HG02973 (cell line): ENCODE results near the gene OBSCN.
"Not testable (repeated sequence)": the region's sequence is repeated elsewhere in the genome, so short reads cannot be mapped to it uniquely, and the experiment has no call there.

Experiments used
- ATAC-seq: cut with Tn5 transposase; IDR thresholded peaks from one replicate; pipeline ENCODE4 v1.9.1; 2021; ENCODE audit warnings: moderate library complexity; ENCODE audit not compliant: unreplicated experiment

Gene OBSCN

DNA sequence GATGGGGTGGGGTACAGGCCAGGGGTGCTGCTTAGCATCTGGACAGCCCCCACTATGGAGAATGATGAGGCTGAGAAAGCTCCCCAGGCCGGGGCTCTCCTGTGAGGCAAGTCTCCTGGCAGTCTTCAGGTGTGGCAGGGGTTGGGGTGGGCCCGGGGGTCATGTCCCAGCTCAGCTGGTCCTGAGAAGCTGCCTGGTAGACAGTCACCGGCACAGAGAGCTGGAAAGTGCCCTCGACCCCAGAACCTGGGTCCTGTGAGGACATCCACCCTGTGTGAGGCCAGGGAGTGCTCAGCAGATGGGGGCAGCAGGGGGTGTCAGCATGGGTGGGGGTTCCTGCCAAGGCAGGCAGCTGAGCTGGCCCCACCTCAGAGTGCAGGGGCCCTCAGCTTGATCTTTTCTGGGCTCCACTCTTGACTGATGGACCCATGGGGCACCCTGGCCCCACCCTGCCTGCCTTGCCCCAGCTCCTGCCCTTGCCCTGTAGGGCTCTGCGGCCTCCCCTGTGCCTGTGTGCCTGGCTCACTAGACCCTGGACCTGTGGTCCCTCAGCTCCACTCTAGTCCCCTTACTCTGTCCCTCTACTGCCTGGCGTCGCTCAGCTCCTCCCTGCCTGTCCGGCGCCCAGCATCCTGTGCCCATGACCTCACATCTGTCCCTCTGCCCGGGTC lies 36.5 kb upstream of the OBSCN start:
- no peak for ATAC-seq

- no peak for ATAC-seq
These were observed 35.0 kb upstream of the OBSCN start for GRCh38 chr1:228172591-228173527.

DNA sequence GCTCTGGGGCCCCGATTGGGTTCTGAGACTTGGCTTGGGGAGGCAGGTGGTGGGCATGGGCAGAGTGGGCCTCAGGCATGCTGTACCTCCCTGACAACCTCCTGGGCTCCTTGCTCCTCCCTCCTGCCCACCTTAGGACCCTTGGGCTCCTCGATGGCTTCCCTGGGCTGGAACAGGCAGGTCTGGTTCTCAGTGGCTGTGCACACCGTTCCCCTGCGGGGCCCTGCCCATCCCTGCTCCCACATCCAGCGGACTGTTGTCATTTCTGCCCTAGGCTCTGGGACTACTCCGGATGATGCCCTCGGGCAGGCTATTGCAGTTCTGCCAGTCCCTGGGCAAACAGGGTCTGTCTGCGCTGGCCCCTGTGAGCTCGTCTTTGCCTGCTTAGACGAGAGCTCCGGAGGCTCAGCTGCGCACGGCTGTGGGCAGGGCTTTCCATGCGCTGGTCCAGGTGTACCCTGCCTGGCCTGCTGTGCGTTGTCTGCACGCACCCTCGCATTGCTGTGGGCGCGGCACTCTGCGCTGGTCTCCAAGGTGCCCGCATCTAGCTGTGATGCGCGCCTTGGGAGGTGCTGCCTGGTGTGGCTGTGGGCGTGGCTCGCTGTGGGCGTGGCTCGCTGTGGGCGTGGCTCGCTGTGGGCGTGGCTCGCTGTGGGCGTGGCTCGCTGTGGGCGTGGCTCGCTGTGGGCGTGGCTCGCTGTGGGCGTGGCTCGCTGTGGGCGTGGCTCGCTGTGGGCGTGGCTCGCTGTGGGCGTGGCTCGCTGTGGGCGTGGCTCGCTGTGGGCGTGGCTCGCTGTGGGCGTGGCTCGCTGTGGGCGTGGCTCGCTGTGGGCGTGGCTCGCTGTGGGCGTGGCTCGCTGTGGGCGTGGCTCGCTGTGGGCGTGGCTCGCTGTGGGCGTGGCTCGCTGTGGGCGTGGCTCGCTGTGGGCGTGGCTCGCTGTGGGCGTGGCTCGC lies 34.0 kb upstream of the OBSCN start:
- not testable (repeated sequence) for ATAC-seq

DNA sequence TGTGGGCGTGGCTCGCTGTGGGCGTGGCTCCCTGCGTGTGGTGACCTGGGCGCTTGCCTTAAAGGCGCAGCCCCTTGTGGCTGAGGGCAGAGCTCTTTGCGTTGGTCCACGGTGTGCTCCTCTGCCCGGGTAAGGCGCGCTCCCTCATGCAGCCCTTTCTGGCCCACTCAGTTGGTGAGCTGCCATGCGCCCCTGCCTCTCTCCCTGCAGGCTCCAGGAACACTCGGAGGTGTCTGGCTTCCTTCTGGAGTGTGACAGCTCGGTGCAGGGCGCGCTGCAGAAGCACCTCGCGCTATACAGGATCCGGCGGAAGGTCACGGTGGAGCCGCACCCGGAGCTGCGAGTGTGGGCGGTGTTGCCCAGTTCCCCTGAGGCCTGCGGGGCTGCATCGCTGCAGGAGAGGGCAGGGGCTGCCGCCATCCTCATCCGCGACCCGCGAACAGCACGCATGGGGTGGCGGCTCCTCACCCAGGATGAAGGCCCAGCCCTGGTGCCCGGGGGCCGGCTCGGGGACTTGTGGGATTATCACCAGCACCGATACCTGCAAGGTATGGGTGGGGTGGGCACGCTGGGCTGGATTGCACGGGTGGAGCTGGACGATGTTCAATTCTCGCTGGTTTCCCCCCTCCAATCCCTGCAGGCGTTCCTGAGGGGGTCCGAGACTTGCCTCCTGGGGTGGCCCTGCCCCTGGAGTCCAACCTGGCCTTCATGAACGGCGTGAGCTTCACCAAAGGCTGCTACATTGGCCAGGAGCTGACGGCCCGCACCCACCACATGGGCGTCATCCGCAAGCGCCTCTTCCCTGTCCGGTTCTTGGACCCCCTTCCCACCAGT lies 33.1 kb upstream of the OBSCN start:
- no peak for ATAC-seq

GRCh38 chr1:228175316-228176023 lies 32.4 kb upstream of the OBSCN start:
- ATAC-seq: no peak

- ATAC-seq: no peak
These were observed 31.8 kb upstream of the OBSCN start for GRCh38 chr1:228176024-228176395.

GRCh38 chr1:228176461-228177182 lies 31.2 kb upstream of the OBSCN start:
- no peak for ATAC-seq

DNA sequence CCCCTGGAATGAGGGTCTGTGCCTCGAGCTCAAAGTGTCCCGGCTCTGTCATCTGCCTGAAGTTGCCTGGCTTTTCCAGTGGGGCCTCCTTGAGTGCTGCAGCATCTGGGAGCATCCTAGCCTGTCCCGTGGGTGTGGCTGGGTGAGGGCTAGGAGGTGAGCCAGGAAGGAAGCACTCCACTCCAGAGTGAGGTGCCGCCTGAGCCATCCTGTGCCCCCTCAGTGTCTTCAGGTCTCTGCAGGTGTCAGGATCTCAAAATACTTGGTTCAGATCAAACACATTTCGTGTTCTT lies 30.7 kb upstream of the OBSCN start:
- no peak for ATAC-seq

GRCh38 chr1:228177721-228178710 lies 29.8 kb upstream of the OBSCN start:
- ATAC-seq: no peak

GRCh38 chr1:228178737-228179684 lies 28.8 kb upstream of the OBSCN start:
- ATAC-seq: no peak

DNA sequence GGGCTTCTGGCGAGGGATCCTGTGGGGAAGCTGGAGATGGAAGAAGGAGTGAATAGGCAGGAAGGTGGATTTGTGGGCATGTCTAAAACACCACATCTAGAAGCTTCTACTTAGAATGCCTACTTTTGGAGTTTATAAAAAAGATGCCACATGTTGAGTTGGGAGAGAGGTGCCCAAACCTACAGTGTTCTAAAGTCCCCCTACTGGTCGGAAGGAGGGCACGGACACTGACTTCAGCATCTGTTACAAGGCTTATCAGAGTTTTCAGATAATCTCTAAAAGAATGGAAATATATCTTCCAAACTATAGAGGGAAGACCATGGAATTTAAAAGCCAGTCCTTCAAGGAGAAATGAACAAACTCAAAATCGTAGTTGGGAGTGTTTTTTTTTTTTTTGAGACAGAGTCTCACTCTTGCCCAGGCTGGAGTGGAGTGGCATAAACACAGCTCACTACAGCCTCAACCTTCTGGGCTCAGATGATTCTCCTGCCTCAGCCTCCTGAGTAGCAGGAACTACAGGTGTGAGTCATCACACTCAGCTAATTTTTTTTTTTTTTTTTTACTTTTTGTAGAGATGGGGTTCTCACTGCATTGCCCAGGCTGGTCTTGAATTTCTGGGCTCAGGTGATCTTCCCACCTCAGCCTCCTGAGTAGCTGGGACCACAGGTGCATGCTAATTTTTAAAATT lies 27.4 kb upstream of the OBSCN start:
- ATAC-seq: no peak

DNA sequence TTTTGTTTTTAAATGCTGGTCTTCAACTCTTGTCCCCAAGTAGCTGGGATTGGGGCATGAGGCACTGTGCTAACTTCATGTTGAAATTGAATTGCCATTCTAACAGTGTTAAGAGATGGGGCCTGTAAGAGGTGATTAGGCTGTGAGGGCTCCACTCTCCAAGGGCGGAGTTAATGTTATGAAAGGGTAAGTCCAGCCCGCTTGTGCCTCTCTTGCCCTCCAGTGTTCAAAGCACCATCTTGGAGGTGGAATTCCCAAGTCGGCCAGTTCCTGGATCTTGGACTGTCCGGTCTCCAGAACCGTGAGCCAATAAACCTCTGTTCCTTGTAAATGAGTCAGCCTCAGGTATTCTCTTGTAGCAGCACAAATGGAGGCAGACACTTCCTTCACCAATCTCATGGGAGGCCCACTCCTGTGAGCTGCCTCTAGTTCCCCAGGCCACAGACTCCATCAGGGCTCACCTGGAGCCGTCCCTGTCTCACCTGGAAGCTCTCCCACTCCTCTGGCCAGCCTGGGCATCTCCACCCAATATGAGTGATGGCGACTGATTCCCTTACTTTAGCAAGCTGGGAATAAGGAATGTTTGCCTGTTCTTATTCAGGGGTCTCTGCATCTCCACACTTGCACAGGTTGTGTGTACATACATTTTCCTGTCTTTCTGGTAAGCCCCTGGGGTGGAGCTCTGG lies 26.7 kb upstream of the OBSCN start:
- no peak for ATAC-seq

DNA sequence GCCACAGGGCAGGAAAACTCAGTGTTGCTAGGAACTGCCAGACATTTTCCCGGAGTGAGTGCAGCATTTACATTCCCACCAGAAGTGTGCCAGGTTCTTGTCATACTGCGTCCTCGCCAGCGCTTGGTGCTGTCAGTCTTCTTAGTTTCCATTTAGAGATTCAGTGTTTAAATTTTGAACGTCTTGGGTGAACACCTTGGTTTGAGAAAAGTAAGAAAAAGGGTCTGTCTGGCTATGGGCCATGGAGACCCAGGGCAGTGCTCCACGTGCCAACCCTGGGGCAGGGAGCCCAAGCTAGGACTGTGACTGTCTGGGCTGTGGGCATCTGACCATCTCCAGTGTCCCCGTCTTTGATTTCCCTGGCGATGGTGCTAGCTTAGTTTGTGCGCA lies 26.2 kb upstream of the OBSCN start:
- ATAC-seq: no peak

DNA sequence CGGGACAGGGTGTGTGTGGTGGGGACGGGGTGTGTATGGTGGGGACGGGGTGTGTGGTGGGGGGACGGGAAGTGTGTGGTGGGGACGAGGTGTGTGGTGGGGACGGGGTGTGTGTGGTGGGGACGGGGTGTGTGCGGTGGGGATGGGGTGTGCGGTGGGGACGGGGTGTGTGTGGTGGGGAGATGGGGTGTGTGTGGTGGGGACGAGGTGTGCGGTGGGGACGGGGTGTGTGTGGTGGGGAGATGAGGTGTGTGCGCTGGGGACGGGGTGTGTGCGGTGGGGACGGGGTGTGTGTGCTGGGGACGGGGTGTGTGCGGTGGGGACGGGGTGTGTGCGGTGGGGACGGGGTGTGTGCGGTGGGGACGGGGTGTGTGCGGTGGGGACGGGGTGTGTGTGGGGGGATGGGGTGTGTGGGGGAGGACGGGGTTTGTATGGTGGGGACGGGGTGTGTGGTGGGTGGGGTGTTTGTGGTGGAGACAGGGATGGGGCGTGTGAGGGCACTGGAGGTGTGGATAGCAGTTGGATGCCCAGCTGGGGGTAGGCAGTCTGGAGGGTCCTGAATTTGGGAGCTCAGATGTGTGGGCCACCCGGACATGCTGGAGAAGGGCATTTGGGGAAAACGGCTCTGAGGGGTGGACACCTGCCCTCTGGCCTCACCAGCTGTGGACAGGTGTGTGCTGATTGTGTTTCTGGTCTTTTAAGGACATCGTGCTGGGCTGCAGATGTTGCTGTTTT lies 25.4 kb upstream of the OBSCN start:
- no peak for ATAC-seq

DNA sequence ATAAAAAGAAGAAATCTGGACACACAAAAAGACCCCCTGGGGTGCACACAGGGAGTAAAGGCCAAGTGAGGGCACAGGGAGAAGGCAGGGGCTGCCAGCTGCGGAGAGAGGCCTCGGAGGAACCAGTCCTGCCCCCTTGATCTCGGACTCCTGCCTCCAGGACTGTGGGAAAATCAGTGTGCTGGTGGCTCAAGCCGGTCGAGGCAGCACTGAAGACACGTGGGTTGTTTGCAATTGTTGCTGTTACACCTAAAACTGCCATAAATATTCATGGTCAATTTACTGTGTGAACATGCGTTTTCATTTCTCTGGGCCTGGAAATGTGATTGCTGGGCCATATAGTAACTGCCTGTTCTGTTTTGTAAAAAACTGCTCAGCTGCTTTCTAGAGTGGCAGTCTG lies 23.7 kb upstream of the OBSCN start:
- ATAC-seq: no peak
